GM18858 (cell line): ENCODE data around the gene SULF2.

Experiments used
- ATAC-seq: cut with Tn5 transposase; IDR thresholded peaks from one replicate; pipeline ENCODE4 v1.9.1; 2021; ENCODE audit not compliant: unreplicated experiment

The SULF2 gene

DNA sequence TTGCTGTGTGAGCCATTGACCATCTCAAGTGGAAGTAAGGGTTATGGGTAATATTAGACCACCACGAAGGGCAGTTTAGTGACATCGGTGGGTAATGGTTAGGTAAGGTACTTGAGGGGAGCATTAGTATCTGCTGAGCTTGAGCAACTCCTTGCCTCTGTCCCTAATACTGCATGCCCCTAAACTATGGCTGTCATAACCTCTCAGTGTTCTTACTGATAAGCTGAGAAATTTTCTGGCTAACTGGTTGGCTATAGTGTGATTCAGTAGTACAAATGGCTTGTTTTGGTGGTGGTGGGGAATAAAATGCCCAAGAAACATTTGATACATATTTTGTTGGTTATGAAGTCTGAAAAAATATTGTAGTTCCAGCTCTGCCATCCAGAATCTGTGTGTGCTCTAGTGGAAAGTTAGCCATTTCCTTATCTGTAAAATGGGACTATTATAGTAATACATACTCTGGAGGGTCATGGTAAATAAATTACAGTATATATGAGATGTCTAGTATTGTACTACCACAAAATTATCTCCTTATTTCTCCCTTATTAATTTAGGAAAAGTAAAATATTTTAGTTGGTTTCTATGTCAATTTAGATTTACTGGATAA lies 170.5 kb downstream of the SULF2 start:
- ATAC-seq: no peak

GRCh38 chr20:47612670-47613069 lies 172.6 kb downstream of the SULF2 start:
- ATAC-seq: no peak

GRCh38 chr20:47611785-47612184 lies 173.5 kb downstream of the SULF2 start:
- no peak for ATAC-seq

DNA sequence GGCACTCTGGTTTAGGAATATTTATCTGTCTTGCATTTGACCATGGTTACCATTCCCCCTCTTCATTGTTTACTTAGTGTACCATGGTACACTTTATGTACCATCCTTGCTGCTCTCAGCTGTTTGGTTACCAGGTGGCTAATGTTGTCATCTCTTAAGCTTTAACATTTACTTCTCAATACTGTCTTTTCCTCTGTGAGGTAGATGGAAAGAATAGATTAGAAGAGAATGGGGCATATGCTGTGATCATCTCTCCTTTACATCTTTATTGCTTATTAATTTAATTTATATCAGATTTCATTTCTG lies 174.4 kb downstream of the SULF2 start:
- ATAC-seq: no peak

- ATAC-seq: no peak
These were observed 174.9 kb downstream of the SULF2 start for GRCh38 chr20:47610247-47610944.

DNA sequence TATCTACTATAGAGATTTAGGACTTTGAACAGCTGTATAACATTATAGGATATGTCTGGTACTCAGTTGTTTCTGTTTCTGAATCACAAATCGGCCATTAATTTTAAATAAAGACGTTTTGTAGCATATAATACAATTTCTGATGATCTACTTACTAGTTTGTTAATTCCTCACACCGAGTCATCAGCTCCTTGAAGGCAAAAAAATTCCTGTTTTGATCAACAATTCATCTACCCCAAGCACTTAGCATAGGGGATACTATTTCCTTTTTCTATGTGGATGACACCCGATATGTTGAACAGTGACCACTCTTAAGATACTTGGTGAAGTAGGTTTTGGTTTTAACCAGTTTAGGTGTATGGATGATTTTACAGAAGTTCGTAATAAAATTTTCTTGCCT lies 176.3 kb downstream of the SULF2 start:
- ATAC-seq: no peak
